Left cardiac atrium (tissue), 4 donors: ENCODE data around the gene RIMS1. TPM values are rescaled to one million over a fixed set of nuclear protein-coding genes. Genes with fewer than 3 reads are reported as not detected.

ENCODE experiments used
- ATAC-seq, 2 donors: fragments of 200-7000 bp; cut with Tn5 transposase; one replicate each; pipeline ENCODE4 v1.9.1; 2020; ENCODE audit warnings: mild to moderate bottlenecking in 2 of 2, moderate library complexity in 2 of 2
- DNase-seq: peaks from one replicate; pipeline ENCODE4 v3.0.0-alpha.2; 2020
- intact Hi-C, 2 donors: fragments of 100-400 bp; cut with DNase I; formaldehyde crosslinking; loops; one replicate each; pipeline versions ENCODE4 v1.14.1 to v1.15.1; 2022 to 2023
- total RNA-seq, 2 donors: library from RNA; stranded (reverse); fragmentation: NEBNext Ultra II Directional; extraction: Animal tissue kit (Norgen Biotek cat#: 25700); gene quantifications; one replicate each; pipeline ENCODE4 v1.2.1, GENCODE V29; 2021
- donor health status: DM: no; HTN: yes; CAD: no.
- donor health status: DM: no; HTN: yes; CAD: no; lungs with severe emphysema.
- donor health status: DM: yes; HTN: yes; CAD: no.
- donor health status: Dilated cardiomyopathy.

The RIMS1 gene
- total RNA-seq, 2 donors from 2014 or later: 0.80 to 1.1 TPM

DNA sequence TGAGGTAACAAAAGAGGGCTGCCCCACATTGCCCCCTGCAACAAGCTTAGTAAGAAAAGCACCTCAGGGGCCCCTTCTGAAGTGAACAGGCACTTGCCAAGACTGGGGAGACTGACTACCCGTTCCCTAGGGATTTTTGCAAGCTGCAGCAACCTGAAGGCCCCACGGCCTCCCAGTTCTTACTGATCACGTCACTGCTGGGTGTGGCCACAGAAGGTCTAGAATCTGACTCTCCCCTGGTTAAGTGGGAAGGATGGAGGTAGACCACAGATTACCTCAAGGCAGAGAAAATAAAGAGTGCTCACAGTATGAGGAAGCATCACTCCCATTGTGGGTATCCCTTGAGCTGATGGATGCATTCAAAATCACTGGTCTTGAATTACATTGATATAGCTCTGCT lies 534.1 kb downstream of the RIMS1 start:
- intact Hi-C loops: no loop called here
- ATAC-seq (no peak), DNase-seq (no peak)

DNA sequence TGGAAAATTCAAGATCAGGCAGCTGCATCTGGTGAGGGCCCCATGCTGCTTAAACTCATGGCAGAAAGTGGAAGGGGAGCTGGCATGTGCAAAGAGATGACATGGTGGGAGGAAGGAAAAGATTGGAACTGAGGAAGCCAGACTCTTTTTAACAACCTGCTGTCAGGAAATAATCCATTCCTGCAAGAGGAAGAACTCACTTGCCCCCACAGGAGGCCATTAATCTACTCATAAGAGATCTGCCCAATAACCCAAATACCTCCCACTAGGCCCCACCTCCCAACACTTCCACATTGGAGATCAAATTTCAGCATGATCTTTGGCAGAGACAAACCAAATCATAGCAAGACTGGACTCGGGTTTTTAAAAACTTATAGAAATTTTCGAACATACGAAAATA lies 535.0 kb downstream of the RIMS1 start:
- DNase-seq (no peak), ATAC-seq (no peak)
- intact Hi-C loops: no loop called here

DNA sequence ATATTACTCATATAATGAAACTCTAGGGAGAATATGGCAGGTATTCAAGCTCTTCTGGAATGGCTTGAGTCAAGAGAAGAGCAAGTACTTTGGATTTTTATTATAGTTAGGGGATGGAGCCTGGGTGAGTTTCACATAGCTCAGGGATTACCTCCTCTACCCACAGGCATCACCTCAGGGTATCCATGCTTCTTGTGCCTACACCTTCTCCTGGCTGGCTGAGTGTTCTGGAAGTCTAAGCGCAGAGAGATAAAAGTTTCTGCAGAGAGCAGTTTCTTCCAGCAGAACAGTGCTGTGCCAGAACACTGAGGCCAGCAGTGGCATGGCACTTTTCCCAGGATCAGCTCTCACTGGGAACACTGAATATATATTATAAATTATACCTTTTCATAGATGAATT lies 535.8 kb downstream of the RIMS1 start:
- no peak for ATAC-seq
- intact Hi-C loops: no loop called here
- no peak for DNase-seq

DNA sequence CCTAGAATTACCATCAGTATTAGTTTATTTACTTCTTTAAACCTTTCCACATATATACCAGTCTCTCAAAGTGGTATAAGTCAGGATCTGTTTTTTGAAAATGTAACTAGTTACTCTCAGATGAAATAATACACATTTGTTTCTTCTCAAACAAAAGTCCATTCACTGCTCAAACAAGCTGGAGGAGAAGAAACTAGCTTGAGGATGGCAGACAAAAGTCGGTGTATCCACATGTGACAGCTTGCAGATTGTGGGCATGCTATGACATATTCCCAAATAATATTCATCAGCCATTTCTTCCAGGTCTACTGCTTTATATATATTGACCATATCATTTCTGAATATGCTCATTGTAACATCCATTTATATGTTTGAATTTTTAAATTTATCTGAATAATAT lies 538.1 kb downstream of the RIMS1 start:
- intact Hi-C loops: no loop called here
- DNase-seq: no peak
- ATAC-seq: no peak

DNA sequence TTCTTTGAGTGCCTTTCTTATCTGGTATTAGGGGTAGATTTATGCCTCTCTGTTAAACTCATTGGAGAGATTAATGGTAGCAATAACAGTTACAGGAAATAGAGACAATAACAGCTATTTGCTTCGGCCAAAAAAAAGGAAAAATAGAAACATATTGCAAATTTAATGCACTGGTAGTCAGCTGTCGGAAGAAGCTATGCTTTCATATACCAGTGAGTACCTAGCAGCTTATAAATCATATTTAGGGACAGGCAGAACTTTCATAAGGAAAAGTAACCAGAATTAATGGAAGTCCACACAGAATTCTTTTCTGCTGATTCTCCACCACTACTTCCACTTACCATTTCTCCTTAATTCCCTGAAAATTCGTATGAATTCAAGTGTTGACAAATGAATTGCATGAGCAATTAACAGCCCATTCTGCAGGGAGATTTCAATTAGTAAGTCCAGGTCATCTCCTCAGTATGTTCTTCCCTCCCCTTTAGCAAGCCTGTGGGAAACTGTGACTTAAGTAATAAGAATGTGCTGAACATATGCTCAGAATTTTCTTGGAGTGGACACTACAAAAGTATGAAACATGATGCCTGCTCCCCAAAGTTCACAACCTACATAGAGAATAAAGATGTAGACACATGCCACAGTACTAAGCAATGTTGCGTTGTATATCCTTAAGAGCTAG lies 538.8 kb downstream of the RIMS1 start:
- ATAC-seq: no peak

DNA sequence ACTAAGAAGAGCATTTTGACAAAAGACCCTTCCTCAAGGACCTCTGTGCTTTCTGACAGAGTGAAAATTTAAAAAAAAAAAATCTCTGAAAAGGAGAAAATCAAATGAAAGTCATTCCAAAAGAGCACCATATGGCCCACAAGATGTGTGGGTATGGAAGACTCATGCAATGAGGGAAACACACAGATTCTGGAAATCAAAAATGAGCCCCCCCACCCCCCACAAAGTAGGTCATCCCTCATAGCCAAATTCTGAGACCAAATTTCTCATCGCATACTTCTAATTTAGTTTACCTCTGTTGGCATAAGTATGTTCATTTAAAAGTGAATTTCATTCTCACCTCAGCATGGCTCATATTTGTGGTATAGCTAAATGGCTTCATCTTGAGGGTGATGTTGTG lies 554.3 kb downstream of the RIMS1 start:
- intact Hi-C loops: no loop called here
- no peak for DNase-seq
- no peak for ATAC-seq

More for the DNA sequence above, 538.8 kb downstream of the RIMS1 start:
- intact Hi-C loops: no loop called here
- DNase-seq: no peak

DNA sequence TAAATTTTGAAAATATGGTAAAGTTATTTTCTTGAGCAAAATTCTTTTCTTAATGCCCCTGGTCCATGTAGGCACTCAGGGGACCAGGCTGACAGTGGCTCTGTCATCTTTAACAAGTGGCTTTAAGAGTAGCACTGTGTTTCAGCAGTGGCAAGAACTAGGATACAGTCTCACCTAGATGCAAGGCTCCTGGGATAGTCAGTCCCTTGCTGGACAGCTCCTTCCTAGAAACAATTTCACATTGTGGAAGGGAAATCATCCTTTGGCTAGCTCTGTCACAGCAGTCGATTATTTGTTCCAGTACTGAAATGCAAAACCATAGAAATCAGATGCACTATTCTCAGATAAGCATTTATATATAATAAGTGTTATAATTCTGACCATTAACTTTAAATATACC lies 560.1 kb downstream of the RIMS1 start:
- no peak for DNase-seq
- intact Hi-C loops: no loop called here
- ATAC-seq: no peak
